GM19463 (cell line): ENCODE results near the gene SESN3.
"Not testable (repeated sequence)": the region's sequence is repeated elsewhere in the genome, so short reads cannot be mapped to it uniquely, and the experiment has no call there.

ENCODE experiments used
- ATAC-seq: cut with Tn5 transposase; IDR thresholded peaks from one replicate; pipeline ENCODE4 v1.9.1; 2021; ENCODE audit warnings: mild to moderate bottlenecking, moderate library complexity; ENCODE audit not compliant: unreplicated experiment

The SESN3 gene, protein sequence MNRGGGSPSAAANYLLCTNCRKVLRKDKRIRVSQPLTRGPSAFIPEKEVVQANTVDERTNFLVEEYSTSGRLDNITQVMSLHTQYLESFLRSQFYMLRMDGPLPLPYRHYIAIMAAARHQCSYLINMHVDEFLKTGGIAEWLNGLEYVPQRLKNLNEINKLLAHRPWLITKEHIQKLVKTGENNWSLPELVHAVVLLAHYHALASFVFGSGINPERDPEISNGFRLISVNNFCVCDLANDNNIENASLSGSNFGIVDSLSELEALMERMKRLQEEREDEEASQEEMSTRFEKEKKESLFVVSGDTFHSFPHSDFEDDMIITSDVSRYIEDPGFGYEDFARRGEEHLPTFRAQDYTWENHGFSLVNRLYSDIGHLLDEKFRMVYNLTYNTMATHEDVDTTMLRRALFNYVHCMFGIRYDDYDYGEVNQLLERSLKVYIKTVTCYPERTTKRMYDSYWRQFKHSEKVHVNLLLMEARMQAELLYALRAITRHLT

GRCh38 chr11:95231127-95231880 lies at the start of gene SESN3:
Gene SESN3, minus strand, starts transcription at chr11:95231202. Its CDS starts 342 bp downstream, at chr11:95230860.
- ATAC-seq: peak; percentile 87

GRCh38 chr11:95279921-95280868 lies 49.2 kb upstream of the SESN3 start:
- no peak for ATAC-seq

DNA sequence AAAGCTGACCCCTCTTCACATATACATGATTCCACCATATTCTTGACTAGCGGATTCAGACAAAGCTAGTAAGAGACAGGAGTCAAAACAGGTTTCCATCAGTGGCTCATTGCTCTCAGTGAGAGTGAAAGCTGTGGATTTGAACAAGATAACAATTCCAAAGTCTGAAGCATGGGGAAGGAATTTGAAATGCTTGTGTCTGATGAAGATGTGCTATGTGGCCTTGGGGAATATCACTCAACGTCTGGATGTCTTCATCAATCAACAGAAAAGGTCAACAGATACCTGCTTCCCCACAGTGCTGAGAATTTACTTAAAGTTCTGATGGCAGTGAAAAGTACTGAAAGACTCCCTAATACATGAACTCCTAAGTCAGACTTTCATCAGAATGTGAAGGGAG lies 46.9 kb upstream of the SESN3 start:
- ATAC-seq: no peak

GRCh38 chr11:95276139-95276538 lies 45.1 kb upstream of the SESN3 start:
- no peak for ATAC-seq

DNA sequence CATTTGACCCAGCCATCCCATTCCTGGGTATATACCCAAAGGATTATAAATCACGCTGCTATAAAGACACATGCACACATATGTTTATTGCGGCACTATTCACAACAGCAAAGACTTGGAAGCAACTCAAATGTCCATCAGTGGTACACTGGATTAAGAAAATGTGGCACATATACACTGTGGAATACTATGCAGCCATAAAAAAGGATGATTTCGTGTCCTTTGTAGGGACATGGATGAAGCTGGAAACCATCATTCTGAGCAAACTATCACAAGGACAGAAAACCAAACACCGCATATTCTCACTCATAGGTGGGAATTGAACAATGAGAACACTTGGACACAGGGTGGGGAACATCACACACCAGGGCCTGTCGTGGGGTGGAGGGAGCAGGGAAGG lies 42.6 kb upstream of the SESN3 start:
- not testable (repeated sequence) for ATAC-seq

GRCh38 chr11:95269036-95269819 lies 38.2 kb upstream of the SESN3 start:
- ATAC-seq: no peak

- ATAC-seq: no peak
Observed at GRCh38 chr11:95268391-95268790, 37.4 kb upstream of the SESN3 start.

DNA sequence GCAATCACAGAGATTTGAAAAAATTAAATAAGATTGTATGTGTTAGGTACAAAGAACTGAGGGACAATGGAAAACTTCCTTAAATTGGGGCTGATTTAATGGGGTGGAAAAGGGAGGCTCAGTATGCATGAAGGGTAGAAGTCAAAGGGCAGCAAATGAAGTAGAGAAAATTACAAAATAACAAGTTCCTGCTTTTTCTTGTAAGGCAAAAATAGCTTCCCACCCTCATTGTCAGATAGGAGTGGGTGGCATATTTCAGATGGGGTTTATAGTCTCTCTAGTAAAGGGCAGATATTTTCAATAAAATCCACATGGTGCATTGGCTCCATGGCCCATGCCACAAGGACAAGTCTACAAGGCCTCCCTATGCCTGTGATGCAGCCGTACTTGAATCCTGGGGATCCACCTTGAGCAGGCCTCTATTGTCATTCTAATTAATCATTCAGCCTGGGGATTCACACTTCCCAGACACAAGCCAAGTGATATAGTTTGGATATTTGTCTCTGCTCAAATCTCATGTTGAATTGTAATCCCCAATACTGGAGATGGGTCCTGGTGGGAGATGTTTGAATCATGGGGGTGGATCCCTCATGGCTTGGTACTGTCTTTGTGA lies 36.7 kb upstream of the SESN3 start:
- no peak for ATAC-seq

DNA sequence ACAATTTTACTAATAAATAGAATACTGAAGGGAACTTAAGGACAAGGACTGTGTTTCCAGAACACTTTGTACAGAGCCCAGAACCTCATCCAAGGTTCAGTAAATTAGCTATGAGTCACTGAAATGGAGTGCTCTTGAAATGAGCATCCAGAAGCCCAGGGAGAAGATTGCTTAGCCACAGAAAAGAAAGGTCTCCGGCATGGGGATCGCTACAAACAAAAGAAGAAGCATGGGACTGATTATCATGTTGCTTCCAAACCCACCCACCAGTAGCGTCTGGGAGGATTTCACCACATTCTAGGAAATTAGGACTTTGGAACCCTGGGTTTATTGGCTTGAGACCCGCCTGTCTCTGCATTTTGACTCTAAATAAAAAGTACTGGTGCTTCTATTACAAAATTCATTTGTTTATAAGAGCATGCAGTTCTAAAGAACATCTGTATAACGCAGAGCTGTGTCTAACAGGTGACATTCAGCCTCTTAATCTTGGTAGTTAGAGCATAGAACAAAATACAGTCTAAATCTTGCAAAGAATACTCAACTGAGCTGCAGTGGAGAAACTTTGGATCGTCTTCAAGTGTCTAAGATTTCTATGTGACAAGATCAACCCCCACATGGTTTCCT lies 35.9 kb upstream of the SESN3 start:
- no peak for ATAC-seq

DNA sequence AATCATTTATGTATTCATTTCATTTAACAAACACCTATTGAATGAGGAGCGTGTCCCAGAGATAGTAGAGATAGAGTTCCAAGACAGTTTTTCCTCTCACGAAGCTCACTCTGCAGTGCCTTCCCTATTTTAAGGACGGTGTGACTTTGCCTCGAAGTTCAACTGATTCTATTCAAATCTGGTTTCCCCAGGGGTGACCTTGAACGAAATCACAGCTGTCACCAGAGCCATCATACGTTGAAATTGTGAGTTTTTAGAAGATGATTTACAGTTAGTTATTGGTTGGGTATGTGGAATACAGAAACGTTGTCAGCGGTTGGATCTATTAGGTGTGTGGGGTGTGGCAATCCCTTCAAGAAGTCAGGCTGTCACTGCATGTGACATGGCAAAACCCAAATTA lies 33.9 kb upstream of the SESN3 start:
- ATAC-seq: no peak

DNA sequence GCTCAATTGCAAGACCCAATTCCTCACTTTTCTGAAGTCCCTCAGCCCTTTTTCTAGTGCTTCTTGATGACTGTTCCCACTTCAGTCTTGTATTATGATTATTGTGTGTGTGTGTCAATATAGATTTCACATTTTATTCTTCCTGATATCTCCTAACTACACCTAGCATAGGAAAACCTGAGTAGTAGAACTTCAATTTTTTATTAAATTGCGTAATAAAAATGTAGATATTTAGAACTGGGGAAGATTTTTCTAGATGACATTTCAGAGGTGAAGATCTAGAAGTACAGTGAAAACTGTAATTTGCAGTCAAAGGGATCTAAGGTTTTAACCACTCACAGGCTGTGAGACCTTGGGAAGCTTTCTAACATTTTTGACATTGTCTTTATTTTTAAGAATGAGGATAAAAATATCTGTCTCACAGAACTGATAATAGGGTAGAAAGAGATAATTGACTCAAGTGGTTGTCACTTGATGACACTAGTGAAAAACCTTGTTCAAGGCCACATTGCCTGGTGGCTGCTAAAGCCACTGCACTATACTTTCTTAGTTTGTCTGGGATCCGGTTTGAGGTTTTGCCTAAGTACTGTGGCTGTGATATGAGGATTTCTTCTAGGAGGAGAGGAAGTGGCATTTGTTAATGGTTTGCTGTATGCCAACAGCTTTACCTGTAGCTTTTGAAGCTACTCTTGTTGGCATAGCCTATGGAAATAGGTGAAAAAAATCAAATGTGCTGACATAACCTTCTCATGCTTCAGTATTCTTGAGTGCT lies 32.2 kb upstream of the SESN3 start:
- ATAC-seq: no peak

- no peak for ATAC-seq
Observed at GRCh38 chr11:95257456-95257971, 26.5 kb upstream of the SESN3 start.

- no peak for ATAC-seq
Observed at GRCh38 chr11:95256321-95256779, 25.3 kb upstream of the SESN3 start.

- no peak for ATAC-seq
Observed at GRCh38 chr11:95255251-95256145, 24.5 kb upstream of the SESN3 start.

- ATAC-seq: peak; percentile 10
Observed at GRCh38 chr11:95254716-95255115, 23.7 kb upstream of the SESN3 start.

GRCh38 chr11:95254131-95254704 lies 23.2 kb upstream of the SESN3 start:
- peak; percentile 96 for ATAC-seq

- no peak for ATAC-seq
Observed at GRCh38 chr11:95253141-95253540, 22.1 kb upstream of the SESN3 start.
